Calu3 (cell line): ENCODE measurements around the gene OR10J5. TPM values are rescaled to one million over a fixed set of nuclear protein-coding genes. Genes with fewer than 3 reads are reported as not detected.

Experiments
- BruUV-seq: library from RNA; stranded (reverse); fragments of 400-500 nt; replicated peaks from 2 replicates; lab custom pipeline; 2021; lab: Mats Ljungman, UMichigan
- CTCF ChIA-PET: fragments of 300-600 bp; sonication (Branson Sonifier 250); formaldehyde crosslinking; loops from one replicate; lab custom pipeline; 2022; ENCODE audit warnings: antibody characterized with exemption; lab: Charles Lee
- DNase-seq: peaks from one replicate; pipeline ENCODE4 v3.0.0; 2022
- H3K27ac Mint-ChIP-seq: one replicate; pipeline ENCODE4 v1.8.0; 2022; ENCODE audit warnings: mixed read lengths; ENCODE audit not compliant: unreplicated experiment
- H3K27me3 Mint-ChIP-seq: one replicate; pipeline ENCODE4 v1.8.0; 2022; ENCODE audit warnings: mixed read lengths; ENCODE audit not compliant: unreplicated experiment
- H3K36me3 Mint-ChIP-seq: one replicate; pipeline ENCODE4 v1.8.0; 2022; ENCODE audit warnings: mild to moderate bottlenecking, moderate library complexity, mixed read lengths; ENCODE audit not compliant: insufficient read depth, unreplicated experiment
- H3K4me1 Mint-ChIP-seq: one replicate; pipeline ENCODE4 v1.8.0; 2022; ENCODE audit warnings: mild to moderate bottlenecking, low read depth, mixed read lengths; ENCODE audit not compliant: unreplicated experiment
- H3K4me3 Mint-ChIP-seq: one replicate; pipeline ENCODE4 v1.8.0; 2022; ENCODE audit warnings: mild to moderate bottlenecking, low read depth, moderate library complexity, mixed read lengths; ENCODE audit not compliant: unreplicated experiment
- H3K9me3 Mint-ChIP-seq: one replicate; pipeline ENCODE4 v1.8.0; 2022; ENCODE audit warnings: low read depth, mixed read lengths; ENCODE audit not compliant: unreplicated experiment
- intact Hi-C: fragments of 100-400 bp; cut with micrococcal nuclease; formaldehyde crosslinking; loops from one replicate; pipeline ENCODE4 v1.10.0; 2022; ENCODE audit not compliant: unreplicated experiment
- total RNA-seq: library from RNA; stranded (reverse); gene quantifications from 2 replicates; pipeline ENCODE4 v1.2.3, GENCODE V29; 2022
- TF ChIP-seq, protein P1 (sequence below): fragments of 200-600 bp; IDR thresholded peaks from one replicate; pipeline ENCODE4 v1.8.0; 2022; ENCODE audit warnings: antibody characterized with exemption; ENCODE audit not compliant: unreplicated experiment

OR10J5 gene
- total RNA-seq, 1 experiment from 2014 or later: not detected

DNA sequence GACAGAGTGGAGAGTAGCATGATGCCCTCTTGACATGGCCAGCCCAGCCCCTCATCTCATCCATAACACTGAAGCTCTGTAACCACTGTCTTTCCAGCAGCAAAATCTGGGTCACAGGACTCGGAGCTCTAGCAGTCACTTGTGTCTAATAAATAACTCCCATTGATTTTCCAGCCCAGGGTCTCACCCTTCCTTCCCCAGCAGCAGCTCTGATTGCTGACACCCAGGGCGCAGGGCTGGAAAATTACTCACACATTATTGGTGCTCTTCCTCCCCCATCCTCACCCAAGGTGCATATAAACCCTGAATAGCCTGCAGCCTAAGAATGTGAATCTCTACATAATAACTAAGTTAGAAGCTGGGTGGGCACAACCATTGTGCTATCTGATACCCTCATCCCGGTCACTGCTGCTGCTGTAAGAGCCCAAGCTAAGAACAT lies 21.1 kb upstream of the OR10J5 start:
- Mint-ChIP-seq H3K4me3 (peak overlapping the region; percentile 11), H3K9me3 (peaks cover 2% of the 10 kb centered on the region), H3K4me1 (peaks cover 20% of the 10 kb centered on the region), H3K36me3 (no peaks in the 10 kb centered on the region), H3K27ac (peak overlapping the region; percentile 48), H3K27me3 (no peaks in the 10 kb centered on the region)
- peak; percentile 68 for DNase-seq
- intact Hi-C loops: loop anchor here (2.0 to 5.0 kb wide), 2 partner anchors 24 to 40 kb away; no protein-coding TSS in a partner anchor
- TF ChIP-seq, protein P1, sequence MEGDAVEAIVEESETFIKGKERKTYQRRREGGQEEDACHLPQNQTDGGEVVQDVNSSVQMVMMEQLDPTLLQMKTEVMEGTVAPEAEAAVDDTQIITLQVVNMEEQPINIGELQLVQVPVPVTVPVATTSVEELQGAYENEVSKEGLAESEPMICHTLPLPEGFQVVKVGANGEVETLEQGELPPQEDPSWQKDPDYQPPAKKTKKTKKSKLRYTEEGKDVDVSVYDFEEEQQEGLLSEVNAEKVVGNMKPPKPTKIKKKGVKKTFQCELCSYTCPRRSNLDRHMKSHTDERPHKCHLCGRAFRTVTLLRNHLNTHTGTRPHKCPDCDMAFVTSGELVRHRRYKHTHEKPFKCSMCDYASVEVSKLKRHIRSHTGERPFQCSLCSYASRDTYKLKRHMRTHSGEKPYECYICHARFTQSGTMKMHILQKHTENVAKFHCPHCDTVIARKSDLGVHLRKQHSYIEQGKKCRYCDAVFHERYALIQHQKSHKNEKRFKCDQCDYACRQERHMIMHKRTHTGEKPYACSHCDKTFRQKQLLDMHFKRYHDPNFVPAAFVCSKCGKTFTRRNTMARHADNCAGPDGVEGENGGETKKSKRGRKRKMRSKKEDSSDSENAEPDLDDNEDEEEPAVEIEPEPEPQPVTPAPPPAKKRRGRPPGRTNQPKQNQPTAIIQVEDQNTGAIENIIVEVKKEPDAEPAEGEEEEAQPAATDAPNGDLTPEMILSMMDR: no peak
- CTCF ChIA-PET: no interaction called here
- no TSS peak for BruUV-seq

DNA sequence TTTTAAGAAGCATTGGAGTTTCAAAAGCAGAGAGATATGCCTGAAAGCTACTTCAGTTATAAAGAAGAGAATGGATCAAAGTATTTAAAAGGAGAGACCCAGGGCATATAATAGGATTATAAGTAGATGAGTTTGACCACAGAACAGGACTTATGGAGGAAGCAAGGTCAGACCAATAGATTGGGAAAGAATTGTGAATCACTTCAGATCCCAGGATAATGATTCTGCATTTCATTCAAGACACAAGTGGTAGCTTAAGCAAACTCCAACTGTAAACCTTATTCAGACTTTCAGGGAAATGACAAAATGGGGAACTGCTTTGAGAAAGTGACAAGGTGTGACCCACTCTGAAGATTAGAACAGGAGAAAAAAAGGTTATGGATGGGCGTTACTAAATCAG lies 18.9 kb upstream of the OR10J5 start:
- intact Hi-C loops: loop anchor here (5.0 kb wide), 1 partner anchor 43 kb away; no protein-coding TSS in a partner anchor
- Mint-ChIP-seq H3K9me3 (peaks cover 2% of the 10 kb centered on the region), H3K27me3 (no peaks in the 10 kb centered on the region), H3K36me3 (no peaks in the 10 kb centered on the region), H3K4me3 (no peak overlapping the region), H3K27ac (no peak overlapping the region), H3K4me1 (peaks cover 20% of the 10 kb centered on the region)
- TF ChIP-seq, protein P1: no peak
- no TSS peak for BruUV-seq
- CTCF ChIA-PET: no interaction called here
- no peak for DNase-seq

- H3K27ac Mint-ChIP-seq: no peak overlapping the region
- no TSS peak for BruUV-seq
Measured at GRCh38 chr1:159554261-159554660, 18.5 kb upstream of the OR10J5 start.

GRCh38 chr1:159548126-159548525 lies 12.3 kb upstream of the OR10J5 start:
- H3K4me1 Mint-ChIP-seq: no peaks in the 10 kb centered on the region
- no peak overlapping the region for H3K27ac Mint-ChIP-seq
- intact Hi-C loops: no loop called here
- H3K4me3 Mint-ChIP-seq: no peak overlapping the region
- no peaks in the 10 kb centered on the region for H3K9me3 Mint-ChIP-seq
- no TSS peak for BruUV-seq
- H3K27me3 Mint-ChIP-seq: no peaks in the 10 kb centered on the region
- no peak for DNase-seq
- no peaks in the 10 kb centered on the region for H3K36me3 Mint-ChIP-seq
- TF ChIP-seq, protein P1: no peak
- CTCF ChIA-PET: no interaction called here

More at GRCh38 chr1:159554261-159554660, 18.5 kb upstream of the OR10J5 start:
- DNase-seq: no peak
- Mint-ChIP-seq H3K27me3 (no peaks in the 10 kb centered on the region), H3K4me3 (no peak overlapping the region), H3K9me3 (peaks cover 2% of the 10 kb centered on the region), H3K4me1 (peaks cover 20% of the 10 kb centered on the region), H3K36me3 (no peaks in the 10 kb centered on the region)
- intact Hi-C loops: no loop called here
- CTCF ChIA-PET: no interaction called here
- TF ChIP-seq, protein P1: no peak
